GM21576 (cell line): ENCODE results near the gene BAIAP2.

Source experiments
- ATAC-seq: cut with Tn5 transposase; IDR thresholded peaks from one replicate; pipeline ENCODE4 v1.9.1; 2021; ENCODE audit warnings: mild to moderate bottlenecking, moderate library complexity; ENCODE audit not compliant: unreplicated experiment

BAIAP2 gene

DNA sequence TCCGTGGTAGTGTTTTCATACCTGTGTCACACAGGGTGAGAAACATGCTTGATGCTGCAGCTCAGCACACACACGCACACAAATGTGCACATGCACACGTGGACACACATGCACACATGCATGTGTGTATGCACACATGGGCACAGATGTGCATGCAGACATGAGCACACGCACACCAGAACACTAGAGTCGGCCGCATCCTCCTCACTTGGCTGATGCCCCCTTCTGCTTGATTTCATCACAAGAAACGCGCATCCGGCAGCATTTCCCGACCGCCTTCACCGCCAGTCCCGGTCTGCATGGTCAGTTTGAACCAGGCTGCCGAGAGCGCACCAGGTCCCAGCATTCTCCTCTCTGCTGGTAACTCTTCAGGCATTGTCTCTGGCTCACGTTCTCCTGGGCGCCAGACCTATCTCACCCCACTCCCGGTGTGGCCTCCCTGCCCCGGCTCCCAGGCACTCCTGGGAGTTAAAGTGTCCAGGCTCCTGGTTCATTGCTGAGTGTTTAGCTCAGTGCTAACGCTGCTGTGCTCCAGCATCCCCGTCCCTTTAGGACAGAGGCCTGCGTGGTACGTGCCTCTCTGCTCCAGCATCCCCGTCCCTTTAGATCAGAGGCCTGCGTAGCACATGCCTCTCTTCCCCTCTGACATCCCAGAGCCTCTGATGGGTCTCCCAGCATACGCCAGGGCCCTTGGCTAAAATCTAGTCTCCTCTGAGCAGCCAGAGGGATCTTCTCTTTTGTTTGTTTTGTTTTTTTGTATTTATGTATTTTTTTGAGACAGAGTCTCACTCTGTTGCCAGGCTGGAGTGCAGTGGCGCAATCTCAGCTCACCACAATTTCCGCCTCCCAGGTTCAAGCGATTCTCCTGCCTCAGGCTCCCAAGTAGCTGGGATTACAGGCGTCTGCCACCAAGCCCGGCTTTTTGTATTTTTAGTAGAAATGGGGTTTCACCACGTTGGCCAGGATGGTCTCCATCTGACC is 16.0 kb downstream of the BAIAP2 start:
- ATAC-seq, result no peak

- ATAC-seq, result no peak
Observed at GRCh38 chr17:81052199-81052997, 17.4 kb downstream of the BAIAP2 start.

GRCh38 chr17:81053041-81053970 is 18.4 kb downstream of the BAIAP2 start:
- ATAC-seq, result no peak

DNA sequence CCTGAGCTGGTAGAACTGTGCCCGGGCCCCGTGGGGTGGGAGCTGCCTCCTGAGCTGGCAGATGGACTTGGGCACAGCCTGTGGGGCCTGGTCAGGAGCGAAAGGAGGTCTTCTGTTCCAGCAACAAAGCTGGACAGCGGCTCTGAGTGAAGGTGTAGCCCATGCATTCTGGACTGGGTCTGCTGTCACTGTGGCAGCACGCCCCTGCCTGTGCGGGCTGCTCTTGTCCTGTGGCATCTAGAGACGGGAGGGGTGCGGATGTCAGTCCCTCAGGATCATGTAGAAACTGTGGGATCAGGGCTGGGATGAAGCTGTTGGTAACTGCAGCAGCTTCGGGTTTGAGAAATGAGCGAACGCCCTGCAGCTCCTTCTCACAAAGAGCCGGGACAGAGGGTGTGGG is 19.4 kb downstream of the BAIAP2 start:
- ATAC-seq, result no peak

DNA sequence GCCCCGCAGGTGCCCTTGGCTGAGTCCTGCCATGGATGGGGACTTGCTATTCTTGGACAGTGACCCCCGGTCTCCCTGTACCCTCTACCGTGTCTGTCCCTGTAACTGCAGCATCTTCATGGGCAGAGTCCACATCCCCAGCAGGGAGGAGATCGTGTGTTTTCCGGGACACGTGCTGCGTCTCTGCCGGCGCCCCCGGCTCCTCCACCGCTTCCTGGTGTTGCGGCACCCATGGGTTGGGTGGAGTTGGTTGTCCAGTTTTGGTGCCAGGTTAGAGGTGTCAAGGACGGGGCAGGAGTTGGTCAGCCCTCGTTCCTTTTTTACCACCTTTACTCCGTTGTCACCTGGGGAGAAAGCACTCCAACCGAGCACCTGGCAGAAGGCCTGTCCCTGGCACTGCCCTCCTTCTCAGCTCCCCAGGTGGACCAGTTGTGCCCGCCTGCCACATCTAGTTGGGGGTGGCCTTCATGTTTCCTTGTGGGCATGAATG is 20.0 kb downstream of the BAIAP2 start:
- no peak for ATAC-seq

DNA sequence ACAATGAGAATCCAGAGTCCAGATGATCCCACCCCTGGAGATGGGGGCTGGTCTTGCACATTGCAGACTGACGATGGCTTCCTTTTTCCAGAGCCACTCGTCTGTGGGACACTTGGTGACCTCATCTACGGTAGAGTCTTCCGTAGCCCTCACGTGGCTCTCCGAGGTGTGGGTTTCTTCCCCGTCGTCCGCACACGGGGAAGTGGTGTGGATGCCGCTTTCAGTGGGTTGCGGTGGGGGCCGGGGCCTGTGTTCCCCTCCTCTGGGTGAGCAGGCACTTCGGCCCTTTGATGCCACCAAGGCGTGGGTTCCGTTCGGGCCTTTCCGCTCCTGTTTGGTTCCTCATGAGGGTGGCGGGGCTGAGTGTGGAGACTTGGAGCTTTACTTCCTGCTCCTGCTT is 21.4 kb downstream of the BAIAP2 start:
- ATAC-seq, result no peak

GRCh38 chr17:81057079-81057730 is 22.3 kb downstream of the BAIAP2 start:
- no peak for ATAC-seq

DNA sequence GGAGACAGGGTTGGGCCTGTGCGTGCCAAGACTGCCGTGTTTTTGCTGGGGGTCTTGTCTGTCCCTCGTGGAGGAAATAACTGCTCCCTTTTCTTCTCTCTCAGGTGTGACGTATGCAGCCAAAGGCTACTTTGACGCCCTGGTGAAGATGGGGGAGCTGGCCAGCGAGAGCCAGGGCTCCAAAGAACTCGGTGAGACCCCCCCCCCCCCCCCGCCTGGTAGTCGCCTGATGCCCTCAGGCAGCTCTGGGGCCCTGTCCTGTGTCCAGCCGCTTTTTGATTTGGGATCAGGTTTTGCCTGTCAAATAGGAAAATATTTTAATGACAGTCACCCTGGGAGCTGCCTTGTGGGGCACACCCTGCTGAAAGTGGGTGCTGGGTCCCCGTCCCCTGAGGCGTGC is 22.8 kb downstream of the BAIAP2 start:
- ATAC-seq, result no peak

GRCh38 chr17:81058263-81058871 is 23.4 kb downstream of the BAIAP2 start:
- no peak for ATAC-seq

DNA sequence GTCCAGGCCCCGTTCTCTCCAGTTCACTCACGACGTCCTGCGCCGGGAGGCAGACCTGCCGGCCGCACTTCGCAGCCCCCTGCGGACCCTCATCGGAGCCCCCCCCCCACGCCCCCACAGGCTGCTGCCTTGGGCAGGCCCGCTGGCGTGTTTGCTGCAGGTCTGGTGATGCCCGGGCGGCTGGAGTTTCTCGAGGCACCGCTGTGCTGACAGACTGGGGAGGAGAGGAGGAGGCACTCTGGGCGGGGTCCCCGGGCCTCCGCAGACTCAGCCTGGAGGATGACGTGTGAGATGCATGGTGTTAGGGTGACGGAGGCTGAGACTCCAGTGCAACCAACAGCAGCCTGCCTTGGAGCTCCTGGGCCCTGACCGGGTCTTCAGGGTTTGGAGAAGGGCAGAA is 24.1 kb downstream of the BAIAP2 start:
- no peak for ATAC-seq

GRCh38 chr17:81060416-81060815 is 25.5 kb downstream of the BAIAP2 start:
- ATAC-seq, result no peak

DNA sequence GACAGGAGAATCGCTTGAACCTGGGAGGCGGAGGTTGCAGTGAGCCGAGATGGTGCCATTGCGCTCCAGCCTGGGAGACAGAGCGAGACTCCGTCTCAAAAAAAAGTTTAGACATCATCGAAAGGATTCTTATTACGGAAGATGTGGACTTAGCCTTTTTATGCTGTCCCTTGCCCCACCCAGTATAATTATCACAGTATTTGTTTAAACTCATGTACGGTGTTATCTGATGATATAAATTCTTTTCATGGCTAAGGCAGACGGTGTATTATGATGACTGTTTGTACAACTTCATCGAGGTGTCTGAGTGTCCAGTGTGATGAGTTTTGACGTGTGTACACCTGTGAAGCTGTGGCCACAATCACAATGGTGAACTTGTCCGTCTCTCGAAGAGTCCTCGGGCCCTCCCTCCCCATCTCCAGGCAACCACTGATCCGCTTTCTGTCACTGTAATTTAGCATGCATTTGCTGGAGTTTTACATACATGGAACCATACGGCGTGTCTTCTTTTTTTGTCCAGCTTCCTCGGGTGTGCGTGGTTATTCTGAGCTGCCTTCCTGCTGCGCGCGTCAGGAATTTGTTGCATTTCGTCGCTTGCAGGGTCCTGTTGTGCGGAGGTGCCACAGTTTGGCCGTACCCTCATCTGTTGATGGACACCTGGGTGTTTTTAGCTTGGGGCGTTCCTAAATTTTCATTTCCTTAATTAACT is 26.2 kb downstream of the BAIAP2 start:
- no peak for ATAC-seq

GRCh38 chr17:81062014-81062780 is 27.2 kb downstream of the BAIAP2 start:
- no peak for ATAC-seq

DNA sequence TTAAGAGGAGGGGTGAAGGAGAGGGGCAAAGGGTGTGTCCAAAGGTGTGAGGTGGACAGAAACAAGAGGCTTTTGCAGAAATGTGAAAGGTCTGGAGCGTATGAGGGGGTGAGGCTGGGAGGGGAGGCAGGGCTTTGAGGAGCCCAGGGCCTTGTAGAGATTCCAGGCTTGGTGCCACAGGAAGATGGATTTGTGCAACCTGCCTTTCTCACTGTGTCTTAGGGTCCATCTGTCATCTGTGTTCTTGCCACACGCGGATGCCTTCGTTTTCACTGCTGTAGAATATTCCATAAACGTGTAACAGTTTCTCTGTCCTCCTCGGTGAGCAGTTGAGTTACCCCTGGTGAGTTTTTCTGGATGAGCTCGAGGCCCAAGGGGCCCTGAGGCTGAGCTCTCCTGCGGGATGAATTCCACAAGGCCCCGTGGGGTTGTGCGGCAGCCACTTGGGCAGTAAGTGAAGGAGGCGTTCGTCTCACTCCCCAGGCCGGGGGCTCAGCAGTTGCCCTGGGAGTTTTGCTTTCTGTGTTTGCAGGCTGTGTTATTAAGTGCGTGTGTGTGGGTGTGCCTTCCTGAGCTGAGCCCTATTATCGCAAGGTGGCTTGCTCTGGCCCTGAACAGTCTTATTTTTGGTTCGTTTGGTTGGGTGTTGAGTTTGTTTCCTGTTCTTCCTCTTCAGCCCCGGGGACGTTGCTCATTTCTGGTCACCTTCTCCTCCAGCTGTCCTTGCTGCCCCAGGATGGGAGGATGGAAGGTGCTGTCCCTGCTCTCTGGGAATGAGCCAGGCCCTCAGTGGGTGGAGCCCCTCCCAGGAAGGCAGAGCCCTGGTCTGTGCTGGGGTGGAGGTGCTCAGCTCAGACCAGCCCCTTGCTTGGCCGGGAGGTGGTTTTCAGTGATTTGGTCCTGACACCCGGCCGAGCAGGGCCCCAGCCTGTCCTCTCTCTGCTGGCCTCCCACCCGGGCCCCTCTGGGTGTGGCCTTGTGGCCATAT is 28.4 kb downstream of the BAIAP2 start:
- no peak for ATAC-seq

DNA sequence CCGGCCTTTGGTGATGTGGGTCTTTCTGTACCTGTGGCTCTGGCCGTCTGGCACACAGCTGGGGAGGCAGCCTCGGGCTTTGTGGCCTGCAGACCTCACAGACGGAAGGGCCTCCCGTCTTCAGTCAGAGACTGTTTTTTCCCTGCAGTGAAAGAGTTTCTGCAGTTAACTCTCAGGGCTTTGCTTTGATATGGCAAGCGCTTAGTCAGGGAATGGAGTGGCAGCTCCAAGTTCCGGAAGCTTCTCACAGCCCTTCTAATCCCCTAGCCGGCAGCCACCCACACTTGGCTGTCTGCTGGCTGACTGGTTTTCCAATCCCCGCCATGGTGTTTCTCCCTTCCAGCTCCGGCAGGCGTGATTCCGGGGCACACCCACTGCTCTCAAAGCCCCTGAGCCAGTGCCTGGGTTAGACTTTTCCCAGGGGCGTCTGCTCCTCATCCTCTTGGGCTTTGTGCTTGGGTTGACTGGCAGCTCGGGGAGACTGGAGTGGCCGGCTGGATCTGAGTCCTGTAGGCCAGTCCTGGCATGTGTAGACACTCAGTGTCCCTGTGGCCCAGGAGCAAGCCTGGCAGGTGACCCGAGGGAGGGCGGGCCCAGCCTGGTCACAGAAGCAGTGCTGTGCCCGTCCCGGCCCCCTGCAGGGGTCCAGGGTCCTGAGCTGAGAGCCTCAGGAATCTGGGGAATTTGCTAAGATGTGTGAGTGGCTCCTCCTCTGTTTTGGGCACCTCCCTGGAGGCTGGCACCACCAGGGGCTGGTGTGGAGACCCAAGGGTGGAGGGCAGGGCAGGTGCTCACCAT is 29.9 kb downstream of the BAIAP2 start:
- ATAC-seq, result no peak

DNA sequence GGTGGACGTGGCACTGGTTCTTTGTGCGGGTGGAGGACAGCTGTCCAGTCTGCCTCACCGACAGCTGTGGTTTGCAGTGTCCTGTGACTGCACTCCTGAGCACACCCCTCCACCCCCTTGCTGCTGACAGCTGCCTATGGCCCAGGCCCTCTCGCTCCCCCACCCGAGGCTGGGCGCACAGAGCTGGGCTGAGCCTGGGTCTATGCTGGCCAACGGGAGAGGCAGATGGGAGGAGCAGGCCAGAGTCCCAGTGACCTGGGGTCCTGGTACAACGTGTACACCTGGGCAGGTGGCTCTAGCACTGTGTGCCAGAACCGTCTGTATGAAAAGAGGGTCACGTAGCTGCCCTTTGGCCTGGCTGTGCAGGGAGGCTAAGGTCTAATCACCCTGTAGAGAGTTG is 30.5 kb downstream of the BAIAP2 start:
- ATAC-seq, result no peak
